GM20431 (cell line): Measurements from ENCODE around the gene SMYD2.

ENCODE experiments used
- in situ Hi-C: fragments of 300-500 bp; cut with MseI, MboI; formaldehyde crosslinking; loops from one replicate; pipeline ENCODE4 v1.15.0; 2020; ENCODE audit warnings: low sequenced_read_pairs; ENCODE audit not compliant: unreplicated experiment

Gene SMYD2

DNA sequence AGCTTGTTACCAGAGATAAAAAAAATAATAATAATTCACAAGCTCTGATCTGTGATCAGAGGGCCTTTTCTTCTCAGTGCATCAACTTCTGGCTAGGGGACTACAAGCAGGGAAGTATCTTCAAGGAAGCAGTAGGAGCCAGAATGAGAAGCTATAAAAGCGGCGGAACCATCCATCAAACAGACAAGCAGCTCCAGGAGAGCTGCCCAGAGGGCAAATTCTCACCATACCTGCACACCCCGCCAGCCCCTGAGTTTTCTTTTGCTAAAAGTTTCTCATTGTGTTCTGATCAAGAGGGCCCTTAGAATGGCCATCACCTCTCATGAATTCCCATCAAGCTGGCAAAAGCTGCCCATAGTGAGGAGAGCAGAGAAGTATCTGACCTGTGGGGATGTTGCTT, 99.4 kb downstream of the SMYD2 start:
- in situ Hi-C loops, result no loop called here

DNA sequence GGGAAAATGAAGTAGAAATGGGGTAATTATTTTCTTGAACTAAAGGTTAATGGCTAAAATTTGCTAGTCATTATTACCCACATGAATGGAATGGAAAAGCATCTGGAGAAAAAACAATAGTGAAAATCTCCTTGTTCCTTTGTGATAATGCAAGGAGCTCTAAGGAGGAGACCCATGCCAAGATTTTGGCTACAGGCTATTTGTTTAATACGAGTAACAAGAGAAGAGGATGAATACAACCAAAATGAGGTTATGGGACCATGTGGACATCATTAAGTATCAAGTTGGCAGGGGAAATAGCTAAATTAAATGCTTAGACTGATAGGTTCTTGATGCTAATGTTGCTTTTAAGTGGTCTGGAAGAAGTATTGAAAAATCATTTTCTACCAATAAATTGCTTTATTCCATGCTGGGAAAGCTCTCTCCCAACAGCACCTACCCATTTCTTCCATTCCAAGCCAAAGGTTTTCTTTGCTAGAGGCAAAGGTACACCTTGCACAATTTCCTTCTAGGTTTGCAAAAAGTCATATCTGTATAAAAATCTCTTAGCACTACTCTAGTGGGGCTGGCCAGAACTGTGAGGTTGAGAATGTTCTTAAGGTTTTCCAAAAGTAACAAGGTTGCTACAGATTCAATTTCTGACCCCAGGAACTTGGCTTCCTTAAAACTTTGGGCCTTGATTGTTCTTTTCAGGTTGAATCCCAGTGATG, 100.2 kb downstream of the SMYD2 start:
- in situ Hi-C loops, result no loop called here

DNA sequence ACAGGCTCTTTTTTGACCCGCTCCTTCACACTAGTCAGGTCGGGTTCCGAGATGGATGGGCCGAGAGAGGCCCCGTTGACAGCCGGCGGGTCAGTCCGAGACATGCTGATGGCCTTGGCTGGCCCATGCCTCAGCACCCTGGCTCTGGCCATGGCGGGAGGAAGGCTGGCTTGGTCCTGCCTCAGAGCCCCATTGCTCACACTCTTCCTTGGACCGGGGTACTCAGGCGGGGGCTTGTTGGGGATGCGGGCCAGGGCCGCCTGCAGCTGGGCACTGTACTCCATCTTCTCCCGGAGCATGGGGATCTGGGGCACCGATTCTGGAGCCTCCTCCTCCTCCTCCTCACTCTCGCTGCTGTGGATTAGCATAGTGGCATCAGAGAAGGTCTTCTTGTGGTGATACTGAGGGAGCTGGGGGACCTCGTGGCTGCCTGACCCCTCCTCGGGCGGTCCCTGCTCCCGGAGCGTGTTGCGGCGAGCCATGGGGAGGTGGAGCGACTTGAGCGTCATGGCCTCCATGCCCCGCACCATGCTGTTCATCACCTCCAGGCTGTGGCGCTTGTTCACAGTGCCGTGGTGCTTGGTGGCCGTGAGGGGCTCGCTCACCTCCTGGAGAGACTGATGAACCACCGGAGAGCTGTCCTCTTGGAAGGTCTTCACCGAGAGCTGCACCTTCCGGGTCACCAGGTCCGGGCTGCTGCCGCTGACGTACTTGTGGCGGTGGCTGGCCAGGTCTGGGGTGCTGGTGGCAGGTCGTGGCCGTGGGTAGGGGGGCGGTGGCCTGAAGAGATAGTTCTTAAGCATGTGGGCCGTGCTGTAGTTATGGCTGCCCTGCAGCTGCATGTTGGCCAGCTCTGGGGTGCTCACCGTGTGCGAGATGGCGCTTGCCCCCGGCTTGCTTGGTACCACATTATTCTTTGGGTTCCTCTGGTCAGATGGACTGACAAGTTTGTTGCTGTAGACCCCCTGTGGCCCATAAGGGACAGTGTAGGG, 102.7 kb downstream of the SMYD2 start:
- in situ Hi-C loops, result no loop called here

DNA sequence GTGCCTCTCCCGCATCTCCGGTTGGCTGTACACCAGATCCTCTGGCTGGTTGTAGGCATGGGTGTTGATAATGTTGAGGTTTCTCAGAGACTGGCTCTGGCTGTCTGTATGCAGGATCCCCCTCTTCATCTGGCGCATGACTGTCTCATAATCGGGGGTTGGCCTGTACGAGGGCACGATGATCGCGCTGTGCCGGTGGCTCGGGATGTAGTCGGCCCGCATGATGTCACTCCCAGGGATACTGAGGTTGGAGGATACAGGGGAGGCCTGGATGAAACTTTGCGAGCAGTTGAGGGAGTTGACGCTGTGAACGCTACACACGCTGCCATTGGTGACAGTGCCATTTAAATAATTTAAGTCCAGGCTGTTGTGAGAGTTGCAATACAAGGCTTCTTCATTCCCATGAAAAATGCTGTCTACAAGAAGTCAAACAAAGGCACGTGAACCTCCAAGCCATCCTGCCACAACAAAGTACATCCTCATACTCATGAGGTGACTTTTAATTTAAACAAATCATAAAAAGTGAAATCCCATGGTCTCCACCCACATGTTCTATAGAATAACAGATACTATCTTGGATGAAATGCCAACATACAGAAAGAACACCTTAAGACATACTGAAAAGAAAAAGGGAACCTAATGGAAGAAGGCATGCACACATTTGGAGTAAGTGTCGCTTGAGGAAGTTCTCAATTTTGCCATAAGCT, 103.6 kb downstream of the SMYD2 start:
- in situ Hi-C loops, result no loop called here

DNA sequence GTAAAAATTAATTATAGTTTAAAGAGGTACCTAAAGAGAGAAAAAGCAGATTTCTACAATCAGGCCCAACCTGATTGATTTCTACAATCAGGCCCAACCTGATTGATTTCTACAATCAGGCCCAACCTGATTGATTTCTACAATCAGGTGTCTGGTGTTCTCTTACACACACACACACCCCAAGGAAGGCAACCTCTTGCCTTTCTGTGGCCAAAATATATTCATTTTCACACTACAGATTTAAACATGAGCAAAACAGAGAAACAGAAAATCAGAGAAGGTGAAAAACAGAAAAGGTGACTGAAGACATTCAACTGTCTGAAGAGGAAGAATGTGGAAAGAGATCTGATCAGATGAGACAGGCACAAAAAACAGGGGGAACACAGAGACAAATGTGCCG, 104.5 kb downstream of the SMYD2 start:
- in situ Hi-C loops, result no loop called here

DNA sequence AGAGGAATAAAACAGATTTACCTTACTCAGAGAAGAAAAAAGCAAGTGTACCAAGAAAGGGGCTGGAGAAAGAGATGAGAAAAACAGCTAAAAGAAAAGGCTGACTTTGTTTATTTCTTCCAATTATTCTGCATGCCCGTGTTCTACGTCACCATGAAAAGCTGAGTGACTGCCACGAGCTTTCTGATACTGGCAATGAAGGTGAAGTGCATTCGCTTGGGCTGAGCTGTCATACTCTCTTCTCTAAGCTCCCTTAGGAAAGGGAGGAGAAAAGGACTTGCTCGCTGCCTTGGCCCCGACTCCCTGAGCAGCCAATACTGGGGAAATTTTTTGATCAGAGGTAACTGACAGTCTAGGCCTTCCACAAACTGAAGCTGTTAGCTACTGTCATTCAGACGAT, 105.4 kb downstream of the SMYD2 start:
- in situ Hi-C loops, result no loop called here
